H9 (cell line): ENCODE measurements around the gene ZNF616. TPM values are rescaled to one million over a fixed set of nuclear protein-coding genes. Genes with fewer than 3 reads are reported as not detected.

Source experiments
- DNase-seq: peaks from one replicate; pipeline ENCODE4 v3.0.0-alpha.2; 2017
- H2AFZ ChIP-seq: one replicate; pipeline ENCODE4 v1.6.1; 2013; ENCODE audit warnings: mild to moderate bottlenecking, low read length, control low read depth, moderate library complexity
- H2AK5ac ChIP-seq: 2 replicates; pipeline ENCODE4 v1.6.1; 2013; ENCODE audit warnings: low read length, control low read depth, mixed read lengths; ENCODE audit not compliant: insufficient read length
- H2BK120ac ChIP-seq: one replicate; pipeline ENCODE4 v1.6.1; 2013; ENCODE audit warnings: low read depth, mild to moderate bottlenecking, low read length, control low read depth, inconsistent platforms; ENCODE audit not compliant: poor library complexity, severe bottlenecking
- H2BK12ac ChIP-seq: 2 replicates; pipeline ENCODE4 v1.6.1; 2013; ENCODE audit warnings: low read length, control low read depth, mixed read lengths, low read depth; ENCODE audit not compliant: insufficient read length
- H2BK15ac ChIP-seq: 2 replicates; pipeline ENCODE4 v1.6.1; 2013; ENCODE audit warnings: low read depth, low read length, control low read depth
- H2BK20ac ChIP-seq: one replicate; pipeline ENCODE4 v1.6.1; 2013; ENCODE audit warnings: low read depth, mild to moderate bottlenecking, low read length, control low read depth, inconsistent platforms; ENCODE audit not compliant: poor library complexity, severe bottlenecking
- H2BK5ac ChIP-seq: 2 replicates; pipeline ENCODE4 v1.6.1; 2013; ENCODE audit warnings: low read length, control low read depth, mixed read lengths; ENCODE audit not compliant: insufficient read length
- H3K14ac ChIP-seq: 2 replicates; pipeline ENCODE4 v1.6.1; 2013; ENCODE audit warnings: low read length, control low read depth; ENCODE audit not compliant: insufficient read depth
- H3K18ac ChIP-seq: 2 replicates; pipeline ENCODE4 v1.6.1; 2013; ENCODE audit warnings: low read depth, mild to moderate bottlenecking, mixed read lengths, low read length, control low read depth; ENCODE audit not compliant: insufficient read length
- H3K23ac ChIP-seq: 2 replicates; pipeline ENCODE4 v1.6.1; 2013; ENCODE audit warnings: low read length, control low read depth, mixed read lengths, low read depth; ENCODE audit not compliant: insufficient read length
- H3K23me2 ChIP-seq: 2 replicates; pipeline ENCODE4 v1.6.1; 2013; ENCODE audit warnings: low read depth, mild to moderate bottlenecking, mixed read lengths, low read length, control low read depth; ENCODE audit not compliant: insufficient read length, poor library complexity, severe bottlenecking
- H3K27ac ChIP-seq: 2 replicates; pipeline ENCODE4 v1.5.1; 2013; ENCODE audit warnings: low read length, control low read depth, mixed read lengths, low read depth; ENCODE audit not compliant: insufficient read length
- H3K27me3 ChIP-seq: 2 replicates; pipeline ENCODE4 v1.6.1; 2013; ENCODE audit warnings: low read length, control low read depth, inconsistent platforms; ENCODE audit not compliant: insufficient read depth
- H3K4ac ChIP-seq: 2 replicates; pipeline ENCODE4 v1.6.1; 2013; ENCODE audit warnings: low read depth, mild to moderate bottlenecking, control low read depth, inconsistent platforms, low read length, moderate library complexity
- H3K4me1 ChIP-seq: 2 replicates; pipeline ENCODE4 v1.6.1; 2013; ENCODE audit warnings: low read length, control low read depth, inconsistent platforms; ENCODE audit not compliant: insufficient read depth
- H3K4me2 ChIP-seq: 2 replicates; pipeline ENCODE4 v1.6.1; 2013; ENCODE audit warnings: low read length, control low read depth, mixed read lengths; ENCODE audit not compliant: insufficient read length, insufficient read depth
- H3K56ac ChIP-seq: 2 replicates; pipeline ENCODE4 v1.6.1; 2013; ENCODE audit warnings: low read depth, mild to moderate bottlenecking, mixed read lengths, low read length, control low read depth; ENCODE audit not compliant: insufficient read length
- H3K79me1 ChIP-seq: 2 replicates; pipeline ENCODE4 v1.6.1; 2013; ENCODE audit warnings: low read depth, mild to moderate bottlenecking, moderate library complexity, low read length, control low read depth, inconsistent platforms; ENCODE audit not compliant: insufficient read depth, poor library complexity, severe bottlenecking
- H3K79me2 ChIP-seq: 2 replicates; pipeline ENCODE4 v1.6.1; 2013; ENCODE audit warnings: low read length, control low read depth, inconsistent platforms; ENCODE audit not compliant: insufficient read depth
- H3K9ac ChIP-seq: 2 replicates; pipeline ENCODE4 v1.6.1; 2013; ENCODE audit warnings: low read length, control low read depth, mixed read lengths; ENCODE audit not compliant: insufficient read length; ENCODE audit errors: extremely low read depth
- H3K9me3 ChIP-seq: one replicate; pipeline ENCODE4 v1.6.1; 2013; ENCODE audit warnings: low read depth, low read length, inconsistent platforms; ENCODE audit not compliant: control insufficient read depth
- H3T11ph ChIP-seq: one replicate; pipeline ENCODE4 v1.6.1; 2013; ENCODE audit warnings: mild to moderate bottlenecking, low read length, control low read depth, inconsistent platforms
- H4K20me1 ChIP-seq: one replicate; pipeline ENCODE4 v1.6.1; 2013; ENCODE audit not compliant: control insufficient read depth, insufficient read length, insufficient read depth
- H4K5ac ChIP-seq: 2 replicates; pipeline ENCODE4 v1.6.1; 2013; ENCODE audit warnings: low read depth, mild to moderate bottlenecking, mixed read lengths, low read length, control low read depth; ENCODE audit not compliant: insufficient read length
- H4K8ac ChIP-seq: replicated peaks from 2 replicates; pipeline ENCODE4 v1.6.1; 2013; ENCODE audit warnings: low read length, control low read depth, mixed read lengths, low read depth; ENCODE audit not compliant: insufficient read length
- H4K91ac ChIP-seq: 2 replicates; pipeline ENCODE4 v1.6.1; 2013; ENCODE audit warnings: low read depth, mild to moderate bottlenecking, moderate library complexity, mixed read lengths, low read length, control low read depth; ENCODE audit not compliant: insufficient read length
- H3K27ac Mint-ChIP-seq, 3 experiments: 2 replicates in 2 of 3; 3 replicates in 1 of 3; pipeline ENCODE4 v1.8.0; 2020 to 2021; ENCODE audit warnings: mixed read lengths in 3 of 3, mild to moderate bottlenecking in 1 of 3, moderate library complexity in 1 of 3
- H3K27me3 Mint-ChIP-seq: 2 replicates; pipeline ENCODE4 v1.8.0; 2021; ENCODE audit warnings: low read depth, mild to moderate bottlenecking, moderate library complexity, mixed read lengths
- H3K36me3 Mint-ChIP-seq, 3 experiments: 2 replicates in 2 of 3; 3 replicates in 1 of 3; pipeline ENCODE4 v1.8.0; 2020 to 2021; ENCODE audit warnings: low read depth in 3 of 3, mixed read lengths in 3 of 3; ENCODE audit not compliant: insufficient read depth in 1 of 3
- H3K4me1 Mint-ChIP-seq, 2 experiments: 2 replicates each; pipeline ENCODE4 v1.8.0; 2020; ENCODE audit warnings: mixed read lengths in 2 of 2
- H3K4me3 Mint-ChIP-seq, 2 experiments: 2 replicates in 1 of 2; 3 replicates in 1 of 2; pipeline ENCODE4 v1.8.0; 2020 to 2021; ENCODE audit warnings: mild to moderate bottlenecking in 2 of 2, mixed read lengths in 2 of 2, moderate library complexity in 1 of 2
- H3K9me3 Mint-ChIP-seq, 2 experiments: 2 replicates in 1 of 2; 3 replicates in 1 of 2; pipeline ENCODE4 v1.8.0; 2020; ENCODE audit warnings: mild to moderate bottlenecking in 2 of 2, mixed read lengths in 2 of 2, moderate library complexity in 1 of 2
- CTCF ChIP-seq: fragments of 200-600 bp; sonication (generic); conservative IDR thresholded peaks from 3 replicates; pipeline ENCODE4 v1.8.0; 2021; ENCODE audit warnings: antibody characterized with exemption, mild to moderate bottlenecking
- WGBS: extraction: QIAGEN DNeasy Blood & Tissue Kit; methylation state at CpG from one replicate; pipeline ENCODE4 v1.1.7; 2013; ENCODE audit warnings: missing lambda C conversion rate, low lambda C conversion rate, mixed read lengths; ENCODE audit not compliant: insufficient read length; ENCODE audit errors: extremely low coverage; 5-methylcytosine and 5-hydroxymethylcytosine counted together
- total RNA-seq: library from RNA; stranded (reverse); gene quantifications from 2 replicates; pipeline ENCODE4 v1.2.1, GENCODE V29; 2021

Gene ZNF616
- total RNA-seq, 1 experiment from 2014 or later: 32.0 TPM

GRCh38 chr19:52188822-52189734 lies 49.3 kb upstream of the ZNF616 start:
- no peaks in the 10 kb centered on the region for H3K9me3 Mint-ChIP-seq
- WGBS: no CpG with 5 or more reads among the region's 32 CpGs
- Histone ChIP-seq H4K91ac (no peak overlapping the region), H2BK20ac (no peak overlapping the region), H3K27ac (peak overlapping the region; percentile 38), H3K4ac (no peak overlapping the region), H3K27me3 (no peaks in the 10 kb centered on the region), H3K9me3 (no peaks in the 10 kb centered on the region), H3K4me2 (peak overlapping the region; percentile 86), H3K4me1 (peaks cover 7% of the 10 kb centered on the region; the same call in 1 of the 2 replicates), H3K9ac (peak overlapping the region; percentile 36), H3K23me2 (no peaks in the 10 kb centered on the region), H2AK5ac (no peak overlapping the region), H3K18ac (no peak overlapping the region), H3K79me2 (peaks cover 27% of the 10 kb centered on the region), H3K79me1 (peaks cover 5% of the 10 kb centered on the region), H4K5ac (no peak overlapping the region), H3K14ac (no peak overlapping the region), H3K56ac (no peak overlapping the region), H4K20me1 (no peaks in the 10 kb centered on the region), H4K8ac (no peak overlapping the region), H2BK12ac (no peak overlapping the region), H3K23ac (no peak overlapping the region), H2BK15ac (no peak overlapping the region), H2BK5ac (no peak overlapping the region), H2AFZ (no peak overlapping the region), H3T11ph (no peak overlapping the region), H2BK120ac (no peak overlapping the region)
- peak overlapping the region; percentile 96 to 99 for H3K4me3 Mint-ChIP-seq
- peaks cover 11 to 26% (median 22%) of the 10 kb centered on the region in 3 experiments for H3K36me3 Mint-ChIP-seq
- H3K27ac Mint-ChIP-seq: peak overlapping the region; percentile 98 to 100 (median 99)
- no peaks in the 10 kb centered on the region for H3K27me3 Mint-ChIP-seq
- peaks cover 25% of the 10 kb centered on the region in 2 experiments for H3K4me1 Mint-ChIP-seq
- TF ChIP-seq CTCF: no peak
- DNase-seq: no peak
